ENCODE data around the gene GALNT10.
A peak's percentile ranks its signal among the peaks of the same experiment; 100 is the strongest.

GALNT10 gene

DNA sequence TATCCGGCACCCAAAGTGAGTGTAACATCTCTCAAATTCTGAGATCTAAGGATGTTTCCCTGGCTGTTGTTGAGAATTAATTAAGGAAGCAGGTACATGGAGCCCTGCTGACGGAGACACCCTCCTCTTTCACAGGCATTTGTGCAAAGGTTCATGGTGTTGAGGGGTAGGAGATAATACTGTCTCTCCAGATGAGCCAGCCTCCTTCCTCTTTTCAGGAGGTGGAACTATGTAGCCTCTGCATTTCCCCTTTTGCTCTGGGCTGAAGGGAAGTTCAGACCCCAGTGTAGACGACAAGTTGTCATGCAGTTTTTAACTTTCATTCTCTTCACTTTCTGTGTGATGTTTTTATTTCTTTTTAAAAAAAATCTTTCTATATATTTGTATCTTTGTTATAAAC lies 107.5 kb downstream of the GALNT10 start:
- no peak for DNase-seq

DNA sequence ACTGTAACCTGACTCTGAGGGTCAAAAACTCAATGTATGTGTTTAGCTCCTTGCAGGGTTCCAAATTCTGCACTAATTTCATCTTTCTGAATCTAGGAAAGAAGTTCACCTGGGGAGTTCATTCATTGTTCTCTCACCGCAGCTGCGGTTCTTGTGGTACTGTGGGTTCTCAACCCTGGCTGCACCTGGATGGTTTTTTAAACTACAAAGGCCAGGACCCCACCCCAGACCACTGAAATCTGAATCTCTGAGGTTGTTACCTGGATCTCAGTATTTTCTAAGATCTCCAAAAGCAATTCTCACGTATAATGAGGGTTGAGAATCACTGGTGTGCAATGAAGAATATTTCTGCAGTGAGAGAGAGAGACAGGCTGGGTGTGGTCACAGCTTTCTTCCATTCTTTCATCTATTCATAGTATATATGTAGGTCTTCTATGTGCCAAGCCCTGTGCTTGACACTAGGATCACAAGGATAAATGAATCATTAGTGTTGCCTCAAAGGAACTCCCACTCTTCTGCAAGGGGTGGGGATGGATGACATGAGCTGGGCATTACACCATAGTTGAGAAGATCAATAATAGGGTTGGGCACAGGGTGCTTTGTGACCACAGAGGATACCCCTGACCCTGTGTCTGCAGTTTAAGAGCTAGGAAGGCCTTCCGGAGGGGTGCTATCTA lies 109.8 kb downstream of the GALNT10 start:
- DNase-seq = no peak

DNA sequence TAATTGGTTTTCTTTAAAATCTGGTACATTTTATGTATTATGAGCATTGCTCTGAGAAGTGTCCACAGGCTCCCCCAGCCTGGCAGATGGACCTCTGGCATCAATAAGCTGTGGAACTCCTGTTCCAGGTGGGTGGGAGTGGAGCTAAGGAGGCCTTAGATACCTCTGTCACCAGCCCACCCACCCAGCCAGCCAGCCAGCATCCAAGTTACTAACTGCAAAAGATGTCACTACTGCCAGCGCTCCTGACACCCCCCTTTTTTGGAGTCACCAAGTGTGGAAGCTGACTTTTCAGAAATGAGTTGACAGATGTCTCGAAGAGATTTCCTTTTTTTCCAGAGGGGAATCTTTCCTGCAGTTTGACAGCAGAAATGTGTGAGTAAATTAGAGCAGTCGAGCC lies 111.2 kb downstream of the GALNT10 start:
- no peak for DNase-seq

DNA sequence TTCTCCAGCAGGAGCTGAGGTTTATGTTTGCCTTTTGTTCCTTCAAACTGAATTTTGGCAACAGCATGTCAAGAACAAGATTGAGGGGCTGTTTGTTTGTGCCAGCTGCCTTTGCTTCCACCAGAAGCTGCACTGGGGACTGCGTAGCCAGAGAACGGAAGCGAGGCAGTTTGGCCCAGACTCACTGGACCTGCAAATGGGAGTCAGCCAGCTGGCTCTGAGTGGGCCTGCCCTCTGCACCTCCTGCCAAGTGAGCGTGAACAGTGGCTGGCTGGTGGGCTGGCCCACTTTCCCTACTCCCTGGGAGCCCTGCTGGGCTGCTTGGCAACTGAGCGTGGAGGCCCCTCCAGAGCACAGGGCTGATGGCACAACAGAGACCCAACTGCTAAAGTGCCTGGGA lies 111.6 kb downstream of the GALNT10 start:
- DNase-seq = no peak

DNA sequence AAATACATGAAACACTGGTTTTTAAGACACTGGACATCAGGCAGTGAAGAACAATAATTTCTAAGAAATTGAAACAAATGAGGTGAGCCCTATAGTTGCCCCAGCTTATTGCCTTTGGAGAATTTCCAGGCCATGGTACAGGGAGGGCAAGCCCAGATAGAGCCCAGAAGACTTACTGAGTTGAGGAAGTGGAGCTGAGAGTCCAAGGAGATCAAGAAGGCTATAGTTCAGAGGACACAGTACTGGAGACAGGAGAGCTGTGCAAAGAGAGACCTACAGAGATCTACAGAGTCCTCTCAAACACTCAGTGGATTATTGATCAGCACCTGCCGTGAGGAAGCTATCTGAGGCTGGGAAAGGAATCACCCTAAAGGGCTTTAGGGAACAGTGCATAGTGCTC lies 112.6 kb downstream of the GALNT10 start:
- DNase-seq = no peak

DNA sequence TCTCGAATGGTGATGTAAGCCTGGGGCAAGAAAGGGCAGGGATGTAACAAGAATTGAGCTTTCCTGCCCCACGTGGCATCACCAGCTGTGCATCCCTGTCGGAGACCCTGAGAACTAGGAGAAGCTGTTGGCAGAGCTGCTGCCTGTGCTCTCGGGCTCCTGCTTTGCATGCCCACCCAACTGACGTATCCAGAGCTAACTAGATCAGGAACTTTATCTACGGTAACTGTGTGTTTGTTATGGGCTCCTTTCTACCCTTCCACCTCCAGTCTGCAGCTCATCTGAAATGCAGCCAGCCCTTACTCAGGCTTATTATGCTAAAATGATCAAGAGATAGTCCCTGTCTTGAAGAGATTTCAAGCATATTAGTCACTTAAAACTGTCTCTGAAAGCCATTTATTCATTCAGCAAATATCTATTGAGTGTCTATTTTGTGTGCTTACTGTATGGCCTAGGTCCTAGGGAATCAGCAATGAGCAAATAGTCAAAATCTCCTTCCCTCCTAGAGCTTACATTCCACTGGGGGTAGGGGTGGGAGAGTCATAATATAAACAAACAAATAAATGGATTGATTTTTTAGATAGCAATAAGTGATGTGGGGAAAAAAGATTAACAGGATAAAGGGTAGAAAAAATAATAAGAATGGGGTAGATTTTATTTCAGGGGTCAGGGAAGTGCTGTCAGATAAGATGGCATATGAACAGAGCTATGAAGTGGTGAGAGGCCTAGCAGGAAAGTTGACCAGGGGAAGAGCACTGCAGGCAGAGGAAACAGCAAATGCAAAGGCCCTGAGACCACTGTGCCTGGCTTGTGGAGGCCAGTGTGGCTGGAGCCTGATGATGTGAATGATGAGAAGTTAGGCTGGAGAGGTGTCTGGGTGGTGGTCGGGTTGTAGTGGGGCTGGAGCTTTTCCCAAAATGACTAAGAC lies 118.2 kb downstream of the GALNT10 start:
- peak; percentile 70 for DNase-seq

DNA sequence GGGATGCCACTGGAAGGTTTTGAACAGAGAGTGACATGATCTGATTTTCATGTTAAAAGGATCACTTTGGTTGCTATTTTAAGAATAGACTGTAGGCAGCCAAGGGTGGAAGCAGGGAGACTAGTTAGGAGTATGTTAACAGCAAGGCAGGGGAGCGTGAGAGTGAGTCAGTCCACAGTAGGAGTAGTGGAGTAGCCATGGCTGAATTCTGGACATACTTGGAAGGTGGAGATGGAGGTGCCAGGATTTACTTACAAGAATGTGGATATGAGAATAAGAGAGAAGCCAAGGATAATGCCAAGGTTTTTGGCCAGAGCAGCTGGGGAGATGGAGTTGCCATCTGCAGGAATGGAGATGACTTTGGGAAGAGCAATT lies 118.8 kb downstream of the GALNT10 start:
- DNase-seq = no peak

DNA sequence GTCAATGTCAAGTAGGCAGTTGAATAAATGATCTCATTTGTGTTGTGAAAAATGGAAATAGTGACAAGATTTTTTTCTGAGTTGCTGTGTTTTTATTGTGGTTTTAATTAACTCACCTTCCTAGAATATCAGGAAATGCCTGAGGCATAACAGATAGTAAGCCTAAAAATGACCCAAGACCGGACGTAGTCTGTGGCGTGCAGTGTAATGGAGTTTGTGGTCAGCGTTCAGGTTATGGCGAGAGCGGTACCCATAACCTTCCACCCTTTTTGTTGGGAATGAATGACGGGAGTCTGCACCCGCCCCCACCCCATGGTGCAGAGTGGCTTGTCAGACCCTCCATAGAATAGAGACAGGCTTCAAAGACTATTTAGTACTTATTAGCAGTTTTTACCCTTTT lies 119.3 kb downstream of the GALNT10 start:
- no peak for DNase-seq

DNA sequence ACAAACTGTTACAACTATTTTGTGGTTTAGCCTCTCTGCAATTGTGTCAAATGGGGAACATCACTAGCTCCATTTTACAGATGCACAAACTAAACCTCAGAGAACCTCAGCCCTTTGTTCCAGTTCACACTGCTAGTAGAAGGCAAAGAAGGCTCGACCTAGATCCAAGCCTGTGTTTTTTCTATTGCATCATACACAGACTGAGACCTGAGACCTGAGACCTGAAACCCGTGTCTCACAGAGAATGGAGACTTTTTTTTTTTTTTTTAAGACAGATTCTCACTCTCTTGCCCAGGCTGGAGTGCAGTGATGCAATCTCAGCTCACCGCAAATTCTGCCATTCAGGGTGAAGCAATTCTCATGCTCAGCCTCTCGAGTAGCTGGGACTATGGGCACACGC lies 120.8 kb downstream of the GALNT10 start:
- DNase-seq = no peak

DNA sequence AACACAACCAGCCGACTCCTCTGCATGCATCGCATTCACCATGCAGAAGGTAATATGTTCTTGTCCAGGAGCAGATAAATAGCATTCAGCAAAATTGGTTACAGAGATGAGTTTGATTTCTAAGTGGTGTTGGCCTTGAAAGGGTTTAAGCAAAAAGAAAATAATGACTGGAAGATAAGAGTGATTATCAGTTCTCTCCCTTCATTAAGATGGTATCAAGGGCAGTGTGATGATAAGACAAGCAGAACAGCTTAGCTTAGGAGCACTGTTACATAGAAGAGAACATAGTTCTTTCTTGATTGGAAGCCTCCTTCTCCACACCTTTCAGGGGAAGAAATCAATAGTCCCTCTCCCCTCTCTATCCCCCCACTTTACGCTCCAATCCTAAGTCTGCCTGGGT lies 121.5 kb downstream of the GALNT10 start:
- DNase-seq = no peak

DNA sequence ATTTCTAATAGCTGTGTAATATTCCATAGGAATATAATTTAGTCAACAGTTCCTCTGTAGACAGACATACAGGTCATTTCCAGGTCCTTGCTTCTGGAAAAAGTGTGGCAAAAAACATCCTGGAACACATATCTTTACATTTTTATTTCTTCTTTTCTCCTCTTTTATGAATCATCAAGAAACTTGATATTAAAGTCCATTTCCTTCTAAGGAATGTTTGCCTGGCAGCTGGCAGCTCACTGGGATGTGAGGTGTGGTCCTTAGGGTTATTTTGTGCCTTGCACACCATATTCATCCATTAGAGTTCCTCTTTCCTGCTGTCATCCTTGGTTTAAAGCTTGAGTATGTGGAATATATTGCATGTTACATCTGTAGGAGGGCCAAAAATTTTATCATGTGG lies 122.0 kb downstream of the GALNT10 start:
- no peak for DNase-seq

DNA sequence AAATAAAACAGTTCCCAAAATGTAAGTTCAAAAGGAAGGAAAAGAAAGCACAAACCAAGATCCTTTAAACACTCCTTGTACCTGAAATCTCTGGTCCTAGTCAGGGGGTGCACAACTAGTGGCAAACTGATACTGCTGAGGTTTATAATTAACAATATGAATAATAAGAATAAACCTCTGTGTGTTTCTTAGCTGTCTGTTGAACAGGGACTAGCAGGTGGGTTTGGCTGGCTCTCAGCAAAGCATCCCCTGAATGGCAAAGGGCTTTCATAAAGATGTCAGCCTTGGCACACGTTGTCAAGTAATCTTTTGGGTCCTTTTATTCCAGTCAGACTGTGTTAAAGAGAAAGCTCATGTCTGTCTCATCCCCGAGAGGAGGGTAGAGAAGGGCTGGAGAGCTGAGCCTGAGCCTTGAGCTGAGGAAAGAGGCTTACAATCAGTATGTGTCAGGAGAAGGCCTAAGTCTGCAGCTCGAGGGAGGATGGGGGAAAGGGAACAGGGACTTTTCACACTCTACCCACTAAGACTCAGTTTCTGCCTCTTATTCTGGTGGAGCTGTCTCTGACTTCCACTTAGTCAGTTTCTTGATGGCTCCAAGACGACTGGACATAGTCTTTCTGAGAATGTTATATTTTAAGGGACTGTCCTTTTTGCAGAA lies 123.0 kb downstream of the GALNT10 start:
- DNase-seq = no peak

DNA sequence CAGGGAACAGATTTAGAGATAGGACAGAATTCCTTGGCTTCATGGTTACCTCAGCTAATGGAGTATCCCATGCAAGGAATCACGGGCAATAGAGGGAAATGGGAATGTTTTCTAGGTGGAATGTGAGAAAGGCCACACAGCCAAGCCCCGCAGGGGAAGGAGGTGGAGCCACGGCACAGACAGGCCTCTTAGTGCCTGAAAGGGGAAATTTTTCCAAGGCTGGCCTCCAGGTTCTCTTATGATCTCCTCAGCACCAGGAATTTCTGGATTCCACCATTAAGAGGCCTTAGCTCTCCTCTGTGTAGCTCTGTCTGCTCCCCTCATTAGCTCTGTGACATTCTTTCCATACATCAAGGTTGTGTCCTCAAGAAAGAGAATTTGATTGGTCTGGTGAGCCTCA lies 124.7 kb downstream of the GALNT10 start:
- no peak for DNase-seq

DNA sequence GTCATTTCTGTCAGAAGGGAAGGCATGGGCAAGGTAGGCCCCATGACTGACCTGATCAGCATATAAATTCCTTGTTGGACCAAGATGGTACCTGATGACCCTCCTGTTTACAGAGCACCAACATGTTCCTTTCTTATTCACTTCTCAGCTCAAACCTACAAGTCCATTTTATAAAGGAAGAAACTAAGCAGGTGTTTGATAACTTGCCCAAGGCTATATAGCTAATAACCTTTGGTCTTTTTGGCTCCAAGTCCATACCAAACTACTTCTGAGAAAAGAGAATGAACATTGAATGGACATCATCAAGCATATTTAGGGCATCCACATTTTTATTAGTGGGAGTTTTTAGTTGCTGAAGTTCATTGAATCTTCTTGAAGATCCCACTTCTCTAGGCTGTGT lies 125.2 kb downstream of the GALNT10 start:
- no peak for DNase-seq

DNA sequence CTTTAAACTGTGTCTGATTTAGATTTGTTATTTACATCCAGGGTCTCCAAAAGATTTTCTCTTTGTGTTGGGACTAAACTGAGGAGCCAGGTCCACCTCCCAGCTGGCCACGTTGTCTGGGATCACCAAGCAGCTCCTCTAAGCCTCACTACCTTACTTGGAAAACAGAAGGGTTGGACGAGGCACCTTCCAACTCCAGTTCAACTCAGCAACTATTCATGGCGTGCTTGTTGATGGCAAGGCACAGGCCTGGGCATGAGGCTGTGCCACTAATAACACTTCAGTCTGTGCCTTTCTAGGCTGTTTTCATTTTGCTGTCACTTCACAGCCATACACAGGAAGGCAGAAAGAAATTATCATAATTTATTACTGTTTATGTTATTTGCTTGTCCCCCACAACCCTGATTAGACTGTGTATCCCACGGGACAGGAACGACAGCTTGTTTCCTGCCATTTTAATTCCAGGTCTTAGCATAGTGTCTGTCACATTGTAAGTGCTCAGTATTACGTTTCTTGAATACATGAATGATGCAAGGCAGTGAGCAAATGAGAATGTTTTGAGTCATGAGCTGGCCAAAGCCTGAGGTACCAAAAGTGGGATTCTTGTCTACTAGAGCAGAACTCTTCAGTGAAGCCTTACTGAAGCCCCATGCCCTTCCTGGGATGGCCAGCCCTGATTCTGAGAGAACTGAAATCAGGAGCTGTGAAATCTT lies 125.8 kb downstream of the GALNT10 start:
- no peak for DNase-seq

DNA sequence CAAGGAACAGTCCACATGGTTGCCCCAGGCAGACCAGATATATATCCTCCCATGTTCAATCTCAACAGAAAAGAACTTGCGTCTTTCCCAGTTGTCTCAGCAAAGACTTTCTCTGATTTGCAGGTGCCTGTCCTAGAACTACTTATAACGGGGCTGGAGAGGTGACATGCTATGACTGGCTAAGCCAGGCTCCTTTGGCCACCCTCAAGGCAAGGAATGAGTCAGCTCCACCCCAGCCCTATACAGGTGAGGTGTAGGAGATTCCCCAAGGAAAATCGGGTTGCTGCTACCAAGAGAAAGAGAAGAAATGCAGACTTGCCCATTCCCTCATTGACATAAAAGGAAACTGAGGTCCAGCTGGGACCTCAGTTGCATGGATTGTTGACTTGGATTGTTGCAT lies 127.4 kb downstream of the GALNT10 start:
- DNase-seq = no peak

DNA sequence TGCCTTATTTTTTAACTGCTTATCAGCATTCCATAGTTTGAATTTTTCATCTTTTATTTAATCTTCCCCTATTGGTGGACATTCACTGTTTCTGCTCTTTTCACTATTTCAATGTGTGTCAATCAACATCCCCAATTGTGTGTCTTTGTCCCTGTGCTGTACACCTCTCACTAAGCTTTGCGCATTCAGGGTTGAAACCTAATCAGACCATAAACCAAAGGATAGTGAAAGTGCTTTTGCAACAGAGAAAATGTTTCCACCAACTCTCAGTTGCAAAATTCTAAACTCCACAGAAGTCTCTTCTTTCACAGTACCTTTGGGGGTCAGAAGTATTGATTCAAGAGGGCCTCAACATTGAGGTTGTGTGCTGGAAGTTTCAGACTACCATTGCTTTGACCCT lies 128.2 kb downstream of the GALNT10 start:
- DNase-seq = no peak

DNA sequence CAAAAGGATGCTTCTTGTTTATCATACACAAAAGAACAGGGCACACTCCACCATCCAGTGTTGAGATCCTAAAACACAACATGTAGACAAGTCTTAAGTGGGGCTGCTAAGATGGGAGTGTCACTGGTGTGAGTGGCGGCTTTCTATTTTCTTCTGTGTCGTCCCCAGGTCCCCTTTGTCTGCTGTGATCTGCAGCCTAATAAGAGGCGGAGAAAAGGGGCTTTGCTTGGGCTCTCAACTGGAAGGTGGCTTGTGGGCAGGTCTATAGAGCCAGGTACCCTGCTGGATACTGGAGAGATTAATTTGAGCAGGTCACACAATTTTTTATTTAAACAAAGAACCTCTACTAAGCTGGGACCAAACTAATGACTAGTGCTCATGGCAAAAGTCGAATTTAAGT lies 129.2 kb downstream of the GALNT10 start:
- DNase-seq = no peak

DNA sequence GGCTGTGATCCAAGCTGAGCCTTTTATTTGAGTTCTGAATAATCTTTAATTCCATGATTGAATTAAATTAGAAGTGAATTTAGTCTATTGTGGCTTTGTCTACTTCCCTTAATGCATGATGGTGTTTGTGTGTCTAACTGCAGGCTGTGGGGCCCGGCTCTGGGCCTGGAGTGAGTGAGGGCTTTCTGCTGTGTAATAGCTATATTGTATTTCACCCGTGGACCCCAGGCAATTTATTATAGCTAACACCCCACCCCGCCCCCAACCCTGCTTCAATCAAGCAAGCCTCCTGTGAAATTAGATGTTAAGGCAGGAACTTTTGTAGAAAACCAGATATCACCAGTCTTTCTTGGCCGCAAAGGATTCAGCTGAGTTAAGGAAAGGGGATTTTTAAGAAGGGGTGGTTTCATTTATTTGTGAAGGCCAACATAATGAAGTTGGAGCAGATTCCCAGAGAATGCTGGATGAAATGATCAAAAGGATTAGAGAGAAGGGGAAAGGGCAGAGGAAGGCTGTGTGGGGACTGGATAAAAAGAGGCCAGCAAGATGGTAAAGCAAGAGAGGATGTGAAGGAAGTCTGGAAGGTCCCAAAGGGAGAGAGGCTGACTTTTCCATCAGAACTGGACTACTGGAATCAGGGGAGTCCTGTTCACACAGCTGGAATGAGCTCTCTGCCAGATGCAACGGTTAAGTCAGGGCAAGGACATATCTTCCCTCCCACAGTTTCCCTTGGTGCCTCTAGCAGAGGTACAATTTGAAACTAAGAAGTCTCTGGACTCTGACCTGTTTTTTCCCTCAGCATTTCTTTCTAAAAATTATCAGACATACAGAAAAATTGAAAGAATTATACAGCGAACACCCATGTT lies 129.9 kb downstream of the GALNT10 start:
- DNase-seq = no peak

DNA sequence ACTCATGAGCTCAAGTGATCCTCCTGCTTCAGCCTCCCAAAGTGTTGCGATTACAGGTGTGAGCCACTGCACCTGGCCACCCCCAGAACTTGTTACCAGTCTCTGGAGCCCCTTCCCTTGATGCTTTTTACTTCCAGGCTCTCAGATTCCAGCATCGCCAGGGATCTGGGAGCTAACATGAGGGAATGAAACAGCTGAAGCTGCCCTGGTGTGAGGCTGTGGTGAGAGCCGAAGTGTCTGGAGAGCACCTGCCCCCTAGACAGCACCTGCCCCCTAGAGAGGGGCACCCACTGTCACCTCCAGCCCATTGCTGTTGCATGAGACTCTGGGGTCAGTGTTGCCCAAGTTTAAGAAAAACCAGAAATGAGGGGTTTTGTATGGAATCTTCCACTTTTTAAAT lies 131.0 kb downstream of the GALNT10 start:
- DNase-seq = no peak

DNA sequence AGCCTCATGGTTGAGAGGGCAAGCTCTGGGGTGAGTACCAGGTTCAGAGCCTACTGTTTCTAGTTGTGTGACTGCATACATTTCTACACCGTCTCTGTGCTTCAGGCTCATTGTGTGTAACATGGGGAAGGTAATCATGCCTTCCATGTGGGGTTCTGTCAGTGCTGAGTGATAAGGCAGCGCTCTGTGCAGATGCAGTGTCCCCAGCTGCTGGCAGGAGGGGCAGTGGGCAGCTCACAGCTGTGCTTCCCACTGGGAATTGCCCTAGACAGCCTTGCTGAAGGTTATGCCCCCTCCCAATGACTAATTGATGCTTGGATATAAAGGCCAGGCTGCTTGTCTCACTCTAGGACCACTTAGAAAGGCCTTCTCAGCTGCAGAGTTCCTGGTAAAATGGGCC lies 133.5 kb downstream of the GALNT10 start:
- no peak for DNase-seq

DNA sequence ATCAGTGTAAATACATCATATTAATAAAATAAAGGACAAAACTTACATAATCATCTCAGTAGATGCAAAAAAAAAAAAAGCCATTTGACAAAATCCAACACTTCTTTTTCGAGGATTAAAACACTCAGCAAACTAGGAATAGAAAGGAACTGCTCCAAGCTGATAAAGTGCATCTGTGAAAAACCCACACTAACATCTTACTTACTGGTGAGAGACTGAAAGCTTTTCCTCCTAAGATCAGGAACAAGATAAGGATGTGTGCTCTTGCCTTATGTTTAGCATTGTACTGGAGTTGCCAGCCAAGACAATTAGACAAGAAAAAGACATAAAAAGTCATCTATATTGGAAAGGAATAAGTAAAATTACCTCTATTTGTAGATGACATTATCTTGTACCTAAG lies 135.0 kb downstream of the GALNT10 start:
- DNase-seq = no peak

All from NCI-H526 treated with DMSO at 0.1 percent for 48 hours (cell line).